Measurements from ENCODE around the gene PWWP2A. TPM values are rescaled to one million over a fixed set of nuclear protein-coding genes. Genes with fewer than 3 reads are reported as not detected.

PWWP2A gene
- total RNA-seq, 1 experiment from 2014 or later = 21.5 TPM

GRCh38 chr5:160133071-160133917 lies 14.0 kb upstream of the PWWP2A start:
- DNase-seq (ENCODE audit: low read depth) = peak; percentile 42

- DNase-seq (ENCODE audit: low read depth) = no peak
These were observed 10.6 kb upstream of the PWWP2A start for GRCh38 chr5:160129841-160130240.

- DNase-seq (ENCODE audit: low read depth) = no peak
These were observed 9.4 kb upstream of the PWWP2A start for GRCh38 chr5:160128632-160129031.

- DNase-seq (ENCODE audit: low read depth) = no peak
These were observed 636 bp upstream of the PWWP2A start for GRCh38 chr5:160119905-160120266.

GRCh38 chr5:160118349-160119141 lies 705 bp downstream of the PWWP2A start:
- peak; percentile 15 for DNase-seq (ENCODE audit: low read depth)

- DNase-seq (ENCODE audit: low read depth) = no peak
These were observed 2.3 kb downstream of the PWWP2A start for GRCh38 chr5:160116991-160117390.

- no peak for DNase-seq (ENCODE audit: low read depth)
These were observed 11.1 kb downstream of the PWWP2A start for GRCh38 chr5:160108124-160108523.

- DNase-seq (ENCODE audit: low read depth) = no peak
These were observed 13.4 kb downstream of the PWWP2A start for GRCh38 chr5:160105686-160106360.

- DNase-seq (ENCODE audit: low read depth) = no peak
These were observed 21.3 kb downstream of the PWWP2A start for GRCh38 chr5:160097991-160098390.

- DNase-seq (ENCODE audit: low read depth) = no peak
These were observed 23.1 kb downstream of the PWWP2A start for GRCh38 chr5:160096178-160096577.

- DNase-seq (ENCODE audit: low read depth) = no peak
These were observed 26.1 kb downstream of the PWWP2A start for GRCh38 chr5:160092960-160093707.

GRCh38 chr5:160092514-160092913 lies 26.7 kb downstream of the PWWP2A start:
- no peak for DNase-seq (ENCODE audit: low read depth)

GRCh38 chr5:160090059-160090458 lies 29.2 kb downstream of the PWWP2A start:
- DNase-seq (ENCODE audit: low read depth) = no peak

GRCh38 chr5:160089531-160089930 lies 29.7 kb downstream of the PWWP2A start:
- DNase-seq (ENCODE audit: low read depth) = no peak

- DNase-seq (ENCODE audit: low read depth) = no peak
These were observed 30.4 kb downstream of the PWWP2A start for GRCh38 chr5:160088805-160089204.

GRCh38 chr5:160087199-160087598 lies 32.1 kb downstream of the PWWP2A start:
- no peak for DNase-seq (ENCODE audit: low read depth)

- DNase-seq (ENCODE audit: low read depth) = no peak
These were observed 35.1 kb downstream of the PWWP2A start for GRCh38 chr5:160084144-160084543.

- peak; percentile 67 for DNase-seq (ENCODE audit: low read depth)
These were observed 35.7 kb downstream of the PWWP2A start for GRCh38 chr5:160083501-160083900.

- DNase-seq (ENCODE audit: low read depth) = peak; percentile 86
These were observed 36.4 kb downstream of the PWWP2A start for GRCh38 chr5:160082614-160083500.

- DNase-seq (ENCODE audit: low read depth) = no peak
These were observed 37.8 kb downstream of the PWWP2A start for GRCh38 chr5:160081495-160081894.

- DNase-seq (ENCODE audit: low read depth) = no peak
These were observed 39.5 kb downstream of the PWWP2A start for GRCh38 chr5:160079753-160080152.
